Measurements from ENCODE around the gene MED4.
A peak's percentile ranks its signal among the peaks of the same experiment; 100 is the strongest.

MED4 gene
- total RNA-seq: 49.8 to 51.7 (median 50.6) reads per million in 3 experiments

GRCh38 chr13:48094781-48095502 is at the start of gene MED4:
MED4 (minus strand) TSS chr13:48095104; CDS start chr13:48095078, 26 bp downstream.
- DNase-seq: peak; percentile 97

DNA sequence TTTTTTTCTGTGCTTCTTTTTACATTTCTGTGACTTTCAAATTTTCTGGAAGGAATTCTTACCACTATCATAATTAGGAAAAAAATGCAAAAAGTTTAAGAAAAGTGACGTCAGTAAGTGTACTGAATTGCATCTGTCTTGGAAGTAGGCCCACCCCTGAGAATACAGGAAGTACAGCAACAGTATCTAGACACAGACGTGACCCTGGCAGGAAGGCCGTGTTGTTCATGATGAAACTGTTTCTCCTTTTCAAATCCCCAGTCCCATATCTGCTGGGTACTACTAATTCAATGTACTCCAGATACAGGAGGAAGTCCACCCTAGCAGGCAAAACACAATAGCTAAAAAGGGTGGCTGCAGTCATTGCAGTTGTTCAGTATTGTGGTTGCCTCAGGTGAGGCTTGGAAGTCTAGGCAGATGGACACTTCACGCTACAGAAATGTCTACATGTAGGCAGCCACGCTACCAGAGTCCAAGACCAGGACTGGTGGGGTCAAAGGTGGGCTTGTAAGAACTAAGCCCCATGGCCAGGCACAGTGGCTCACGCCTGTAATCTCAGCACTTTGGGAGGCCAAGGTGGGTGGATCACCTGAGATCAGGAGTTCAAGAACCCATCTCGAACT is 49.6 kb upstream of the MED4 start:
- no peak for DNase-seq

- no peak for DNase-seq
Observed at GRCh38 chr13:48142436-48142835, 47.5 kb upstream of the MED4 start.

- DNase-seq: no peak
Observed at GRCh38 chr13:48138270-48138669, 43.4 kb upstream of the MED4 start.

DNA sequence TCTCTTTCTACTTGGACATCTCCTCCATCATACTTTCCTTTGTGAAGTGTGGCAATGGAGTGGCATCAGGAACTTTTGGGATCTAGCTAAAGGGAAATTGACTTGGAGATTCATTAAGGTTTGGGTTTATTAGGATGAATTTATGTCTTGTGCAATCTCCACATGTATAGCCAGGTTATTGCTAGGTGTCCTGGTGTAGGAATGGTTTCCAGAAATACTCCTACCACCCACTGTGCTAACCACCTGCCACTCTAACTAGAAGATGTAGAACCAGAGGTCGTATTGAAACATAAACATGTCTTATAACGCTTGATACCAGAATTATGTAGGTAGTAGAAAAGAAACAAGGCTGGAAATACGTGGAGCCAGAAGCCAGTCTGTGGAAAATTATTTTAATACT is 38.1 kb upstream of the MED4 start:
- DNase-seq: no peak

GRCh38 chr13:48131533-48131932 is 36.6 kb upstream of the MED4 start:
- no peak for DNase-seq

- DNase-seq: peak; percentile 72
Observed at GRCh38 chr13:48126944-48127830, 32.3 kb upstream of the MED4 start.

DNA sequence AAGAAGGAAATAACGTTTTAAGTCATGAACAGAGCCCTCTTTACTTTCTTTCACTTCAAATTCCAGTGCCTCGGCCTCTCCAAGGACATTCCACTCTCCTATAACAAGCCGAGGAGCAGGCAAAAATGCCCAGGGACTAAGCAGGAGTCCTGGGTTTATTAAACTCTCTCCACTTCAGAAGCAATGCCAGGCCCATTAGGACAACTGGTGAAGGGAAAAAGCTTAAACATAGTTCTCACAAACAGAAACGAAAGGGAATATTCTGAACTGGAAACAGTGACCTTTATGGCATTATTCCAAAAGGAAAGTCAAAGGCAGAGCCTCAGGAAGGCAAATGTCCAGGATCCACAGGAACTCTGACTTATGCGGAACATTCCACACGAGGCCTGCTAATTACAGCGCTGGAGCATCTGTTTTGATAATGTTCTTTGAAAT is 30.9 kb upstream of the MED4 start:
- DNase-seq: no peak

DNA sequence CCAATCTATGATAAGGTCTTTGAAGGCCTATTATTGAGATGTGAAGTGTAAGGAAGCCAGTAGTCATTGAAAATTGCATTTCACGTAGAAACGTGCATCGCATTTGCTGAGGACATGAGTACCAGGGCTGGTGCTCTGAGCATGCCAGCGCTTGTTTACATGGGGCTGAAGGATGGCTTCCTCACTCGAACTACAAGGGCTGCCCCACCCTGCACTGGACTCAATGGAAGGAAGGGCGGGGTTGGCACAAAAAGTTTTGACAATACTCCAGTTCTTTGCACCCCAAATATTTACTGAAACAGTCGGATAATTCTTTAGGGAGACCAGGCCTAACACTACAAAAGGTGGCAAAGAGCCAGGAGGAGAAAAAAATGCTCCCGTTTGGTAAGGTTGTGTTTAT is 28.9 kb upstream of the MED4 start:
- no peak for DNase-seq

DNA sequence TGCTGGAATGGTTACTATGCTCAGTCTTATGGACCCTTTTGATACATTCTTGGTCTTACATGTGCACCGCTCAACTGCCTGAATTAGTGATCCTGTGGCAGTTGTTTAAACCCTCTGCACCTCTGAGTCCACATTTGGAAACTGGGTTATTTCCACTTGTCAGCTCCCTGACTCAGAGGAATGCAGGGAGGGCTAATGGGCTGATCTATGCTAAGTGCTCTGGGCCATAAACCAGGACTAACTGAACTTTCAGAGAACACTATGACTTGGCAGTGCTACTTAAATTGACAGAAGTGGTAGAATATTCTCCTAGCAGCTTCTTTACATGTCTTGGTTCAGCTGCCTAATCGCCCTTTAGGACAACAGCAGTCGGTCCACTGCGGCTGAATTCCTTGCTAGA is 26.8 kb upstream of the MED4 start:
- no peak for DNase-seq

GRCh38 chr13:48120241-48120640 is 25.3 kb upstream of the MED4 start:
- no peak for DNase-seq

GRCh38 chr13:48118030-48118429 is 23.1 kb upstream of the MED4 start:
- no peak for DNase-seq

DNA sequence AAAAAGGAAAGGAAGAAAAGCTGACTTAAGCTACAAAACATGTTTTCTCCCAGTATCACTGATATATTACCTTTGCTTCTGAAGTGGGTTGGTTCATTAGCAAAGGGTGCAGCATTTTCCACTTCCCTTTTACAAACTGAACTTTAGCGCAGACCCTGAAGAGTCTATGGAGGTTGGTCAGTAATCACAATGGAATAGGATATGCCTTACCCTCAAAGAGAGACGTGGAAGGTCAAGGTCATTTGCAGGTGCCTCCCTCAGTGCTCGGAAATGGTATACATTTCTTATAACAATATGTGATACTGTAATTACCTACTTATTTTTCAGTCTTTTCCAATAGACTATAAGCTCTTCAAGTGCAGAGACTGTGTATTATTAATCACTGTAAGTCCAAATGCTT is 21.9 kb upstream of the MED4 start:
- no peak for DNase-seq

- DNase-seq: no peak
Observed at GRCh38 chr13:48113756-48114130, 18.8 kb upstream of the MED4 start.

DNA sequence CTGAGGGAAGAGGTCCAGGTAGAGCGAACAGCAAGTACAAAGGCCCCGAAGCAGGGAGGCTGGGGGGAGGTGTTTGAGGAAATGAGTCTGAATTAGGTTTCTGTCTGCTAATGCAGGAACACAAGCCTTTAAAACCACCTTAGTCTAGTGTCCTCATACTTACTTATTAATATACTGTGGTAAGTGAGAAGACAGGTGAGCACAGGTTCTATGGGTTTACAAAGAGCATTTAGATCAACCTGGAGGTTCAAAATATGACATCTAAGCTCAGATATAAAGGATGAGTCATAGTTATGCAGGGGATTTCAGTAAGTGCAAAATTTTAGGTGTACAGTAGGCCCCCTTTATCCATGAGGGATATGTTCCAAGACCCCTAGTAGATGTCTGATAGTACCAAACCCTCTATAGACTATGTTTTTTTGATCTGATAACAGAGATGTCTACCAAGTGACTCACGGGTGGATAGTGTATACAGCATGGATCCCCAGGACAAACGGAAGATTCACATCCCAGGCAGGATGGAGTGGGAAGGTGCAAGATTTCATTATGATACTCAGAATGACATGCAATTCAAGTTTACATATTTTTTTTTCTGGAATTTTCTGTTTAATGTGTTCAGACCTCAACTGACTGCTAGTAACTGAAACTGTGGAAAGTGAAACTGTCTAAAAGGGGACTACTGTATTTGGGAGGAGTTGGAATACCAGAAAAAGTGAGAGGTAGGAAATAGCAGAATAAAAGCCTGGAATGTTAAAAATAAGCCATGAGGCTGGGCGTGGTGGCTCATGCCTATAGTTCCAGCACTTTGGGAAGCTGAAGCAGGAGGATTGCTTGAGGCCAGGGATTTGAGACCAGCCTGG is 18.2 kb upstream of the MED4 start:
- no peak for DNase-seq

DNA sequence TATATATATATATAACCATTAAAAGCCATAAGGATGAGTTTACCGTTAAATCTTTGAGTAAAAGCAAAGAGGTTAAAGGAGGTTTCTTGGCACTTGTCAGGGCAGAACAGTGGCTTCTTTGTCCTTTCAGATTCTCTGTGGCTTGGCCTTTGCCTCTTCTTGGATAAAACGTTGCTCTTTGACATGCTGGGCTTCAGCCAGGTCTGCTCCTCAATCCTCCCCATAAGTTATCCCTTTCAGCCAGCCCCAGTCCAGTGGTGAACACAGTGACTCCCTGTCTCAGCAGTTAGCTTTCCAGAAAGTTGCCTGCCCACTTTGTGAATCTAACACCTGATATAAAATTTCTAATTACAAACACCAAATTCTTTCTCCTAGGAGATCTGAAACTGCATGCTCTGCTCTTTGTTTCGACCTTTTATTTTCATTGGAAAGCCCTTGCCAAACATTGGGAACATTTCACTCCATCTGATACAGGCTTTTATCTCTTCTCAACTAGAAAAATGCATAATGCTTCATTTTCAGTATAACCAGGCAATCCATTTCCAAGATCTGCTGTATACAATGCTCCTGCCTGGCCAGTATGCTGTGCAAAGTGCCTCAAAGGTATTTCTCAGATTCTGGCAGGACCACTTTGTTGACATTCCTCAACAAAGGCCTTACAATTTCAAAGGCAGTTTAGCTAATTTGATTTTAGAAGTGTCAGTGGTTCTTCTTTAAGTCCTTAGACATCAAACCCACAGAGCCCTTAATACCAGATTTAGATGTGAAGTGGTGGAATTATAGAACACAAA is 16.2 kb upstream of the MED4 start:
- DNase-seq: no peak

DNA sequence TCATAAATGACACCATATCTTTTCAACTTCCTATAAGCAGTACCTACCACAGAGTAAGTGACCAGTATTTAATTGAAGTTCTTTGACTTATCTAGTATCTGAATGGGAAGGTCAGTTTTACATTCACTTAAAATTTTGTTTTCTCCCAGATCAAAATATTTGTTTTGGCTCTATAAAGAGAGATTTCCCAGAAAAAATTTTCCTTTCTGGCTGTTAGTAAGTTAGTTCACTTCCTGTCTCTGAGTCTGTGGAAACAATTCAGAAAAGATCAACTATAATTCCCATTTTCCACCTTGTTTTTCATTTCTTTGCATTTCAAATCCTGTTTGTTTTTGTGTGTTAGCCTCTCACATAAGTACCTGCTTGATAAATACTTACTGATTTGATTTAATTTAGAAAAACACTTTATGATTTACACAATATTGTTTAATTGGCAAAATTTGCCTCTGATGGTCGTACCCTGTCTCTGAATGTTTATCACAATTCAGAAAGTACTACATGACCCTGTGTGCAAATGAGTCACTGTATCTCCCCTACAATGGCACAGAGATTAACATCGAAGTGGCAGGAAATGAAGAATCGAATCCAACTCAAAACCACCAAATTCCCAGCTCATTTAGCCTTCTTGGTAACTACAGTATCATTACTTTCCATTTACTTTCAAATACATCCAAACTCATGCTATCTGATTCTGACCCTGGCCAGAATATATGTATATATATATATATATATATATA is 15.4 kb upstream of the MED4 start:
- DNase-seq: no peak

- no peak for DNase-seq
Observed at GRCh38 chr13:48108106-48108505, 13.2 kb upstream of the MED4 start.

- no peak for DNase-seq
Observed at GRCh38 chr13:48097793-48098192, 2.9 kb upstream of the MED4 start.

DNA sequence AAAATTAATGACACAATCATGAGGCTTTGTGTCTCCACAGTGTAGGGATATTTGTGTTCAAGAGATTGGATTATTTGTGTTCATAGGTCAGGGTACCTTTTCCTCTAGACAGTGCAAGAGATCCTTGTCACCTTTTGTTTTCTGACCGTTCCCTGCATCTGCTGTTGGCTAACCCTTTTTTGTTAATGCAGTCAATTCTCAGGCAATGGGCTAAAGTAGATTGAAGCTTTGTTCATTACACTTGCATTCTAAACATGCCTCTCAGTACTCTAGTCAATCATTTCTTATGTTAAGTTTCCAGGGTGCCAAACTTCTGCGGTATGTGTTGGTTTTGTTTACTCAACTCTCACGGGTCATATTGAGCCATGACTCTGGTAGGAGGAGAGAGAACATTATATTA is 1.8 kb upstream of the MED4 start:
- DNase-seq: no peak

DNA sequence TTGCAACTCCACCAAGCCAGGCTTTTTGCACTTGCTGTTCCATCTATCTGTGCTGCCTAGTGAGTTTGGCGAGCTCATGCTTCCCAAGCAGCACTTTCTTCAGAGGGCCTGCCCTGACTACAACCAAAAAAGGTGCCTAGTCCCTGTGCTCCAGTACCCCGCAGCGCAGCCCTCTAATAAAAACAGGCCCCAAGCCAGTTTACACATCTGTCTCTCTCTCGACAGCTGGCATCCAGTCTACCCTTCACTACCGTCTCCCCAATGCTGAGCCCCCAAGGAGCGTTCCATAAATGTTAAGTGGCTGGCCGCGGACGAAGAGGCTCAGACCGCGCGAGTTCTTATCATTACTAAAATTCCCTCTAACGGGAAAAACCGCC is 512 bp downstream of the MED4 start:
- no peak for DNase-seq

Measured in central memory CD4-positive, alpha-beta T cell (primary cell).